IMR-90 (cell line): Measurements from ENCODE around the gene ACTL6B. TPM values are rescaled to one million over a fixed set of nuclear protein-coding genes. Genes with fewer than 3 reads are reported as not detected.
A peak's percentile ranks its signal among the peaks of the same experiment; 100 is the strongest.

Experiments used
- ATAC-seq: fragments of 200-7000 bp; cut with Tn5 transposase; 2 replicates; pipeline ENCODE4 v1.9.1; 2020; ENCODE audit warnings: low read depth, mild to moderate bottlenecking, moderate library complexity
- BruUV-seq: library from RNA; stranded (reverse); fragments of 400-500 nt; replicated peaks from 2 replicates; lab custom pipeline; 2021; lab: Mats Ljungman, UMichigan
- CTCF ChIA-PET: fragments of 300-600 bp; formaldehyde crosslinking; extraction: SDS; loops from one replicate; lab custom pipeline; 2021; ENCODE audit warnings: antibody characterized with exemption; lab: Yijun Ruan, JAX
- POLR2A ChIA-PET: fragments of 300-600 bp; sonication (Branson Sonifier 250); formaldehyde crosslinking; loops from one replicate; lab custom pipeline; 2022; ENCODE audit warnings: antibody characterized with exemption; ENCODE audit not compliant: unreplicated experiment; lab: Charles Lee
- DNase-seq: peaks from one replicate; pipeline ENCODE4 v3.0.0; 2013
- H2AFZ ChIP-seq: replicated peaks from 2 replicates; pipeline ENCODE3; 2013; ENCODE audit warnings: low read length, mild to moderate bottlenecking; ENCODE audit not compliant: poor library complexity
- H2AK5ac ChIP-seq: 2 replicates; pipeline ENCODE4 v1.6.1; 2013; ENCODE audit warnings: low read depth, low read length, inconsistent platforms
- H2AK9ac ChIP-seq: replicated peaks from 2 replicates; pipeline ENCODE3; 2013; ENCODE audit warnings: mild to moderate bottlenecking, low read depth, low read length, moderate library complexity; ENCODE audit not compliant: poor library complexity
- H2BK120ac ChIP-seq: 2 replicates; pipeline ENCODE4 v1.6.1; 2013; ENCODE audit warnings: low read depth, low read length, inconsistent platforms
- H2BK15ac ChIP-seq: 3 replicates; pipeline ENCODE4 v1.6.1; 2013; ENCODE audit warnings: low read depth, low read length, inconsistent platforms
- H2BK20ac ChIP-seq: 2 replicates; pipeline ENCODE4 v1.6.1; 2013; ENCODE audit warnings: low read depth, mild to moderate bottlenecking, inconsistent platforms, low read length, moderate library complexity
- H2BK5ac ChIP-seq: 2 replicates; pipeline ENCODE4 v1.6.1; 2013; ENCODE audit warnings: mild to moderate bottlenecking, low read depth, low read length, inconsistent platforms; ENCODE audit not compliant: poor library complexity, severe bottlenecking
- H3K14ac ChIP-seq: replicated peaks from 2 replicates; pipeline ENCODE4 v1.6.1; 2013; ENCODE audit warnings: low read depth, low read length, inconsistent platforms
- H3K18ac ChIP-seq: 2 replicates; pipeline ENCODE4 v1.6.1; 2013; ENCODE audit warnings: low read depth, low read length, control low read depth
- H3K23ac ChIP-seq: 2 replicates; pipeline ENCODE4 v1.6.1; 2013; ENCODE audit warnings: low read depth, low read length, inconsistent platforms
- H3K27ac ChIP-seq: 2 replicates; pipeline ENCODE4 v1.5.1; 2013; ENCODE audit warnings: mild to moderate bottlenecking, control low read depth, low read length; ENCODE audit not compliant: insufficient read depth
- H3K27me3 ChIP-seq: 2 replicates; pipeline ENCODE4 v1.6.1; 2013; ENCODE audit warnings: low read length; ENCODE audit not compliant: control insufficient read depth, insufficient read depth
- H3K36me3 ChIP-seq: 2 replicates; pipeline ENCODE4 v1.6.1; 2013; ENCODE audit warnings: low read length, mixed read lengths; ENCODE audit not compliant: control insufficient read depth, insufficient read depth
- H3K4ac ChIP-seq: 2 replicates; pipeline ENCODE4 v1.6.1; 2013; ENCODE audit warnings: low read depth, low read length, inconsistent platforms
- H3K4me1 ChIP-seq: 2 replicates; pipeline ENCODE4 v1.6.1; 2013; ENCODE audit warnings: low read length, mixed read lengths; ENCODE audit not compliant: control insufficient read depth, insufficient read depth
- H3K4me2 ChIP-seq: 2 replicates; pipeline ENCODE4 v1.6.1; 2013; ENCODE audit warnings: low read depth, mild to moderate bottlenecking, control low read depth, low read length, moderate library complexity
- H3K4me3 ChIP-seq: 2 replicates; pipeline ENCODE4 v1.5.1; 2013; ENCODE audit warnings: low read depth, mild to moderate bottlenecking, control low read depth, low read length, moderate library complexity; ENCODE audit not compliant: insufficient read depth
- H3K56ac ChIP-seq: 2 replicates; pipeline ENCODE4 v1.6.1; 2013; ENCODE audit warnings: low read length, inconsistent platforms; ENCODE audit not compliant: insufficient read depth; ENCODE audit errors: extremely low read depth
- H3K79me1 ChIP-seq, 2 experiments: 2 replicates each; pipeline ENCODE4 v1.6.1; 2013; ENCODE audit warnings: low read length in 2 of 2, inconsistent platforms in 1 of 2, low read depth in 1 of 2
- H3K9ac ChIP-seq: 2 replicates; pipeline ENCODE4 v1.6.1; 2013; ENCODE audit warnings: low read depth, low read length, control low read depth
- H3K9me1 ChIP-seq: 2 replicates; pipeline ENCODE4 v1.6.1; 2013; ENCODE audit warnings: low read length, inconsistent platforms; ENCODE audit not compliant: insufficient read depth
- H3K9me3 ChIP-seq: 2 replicates; pipeline ENCODE4 v1.6.1; 2013; ENCODE audit warnings: low read length; ENCODE audit not compliant: control insufficient read depth, insufficient read depth
- H4K20me1 ChIP-seq: 2 replicates; pipeline ENCODE4 v1.6.1; 2013; ENCODE audit warnings: low read length, inconsistent platforms; ENCODE audit not compliant: insufficient read depth
- H4K5ac ChIP-seq: 2 replicates; pipeline ENCODE4 v1.6.1; 2013; ENCODE audit warnings: mild to moderate bottlenecking, low read depth, low read length, control low read depth
- H4K8ac ChIP-seq, 2 experiments: 2 replicates each; pipeline ENCODE4 v1.6.1; 2013; ENCODE audit warnings: low read depth in 2 of 2, low read length in 2 of 2, control low read depth in 1 of 2, inconsistent platforms in 1 of 2
- H4K91ac ChIP-seq: 2 replicates; pipeline ENCODE4 v1.6.1; 2013; ENCODE audit warnings: low read depth, low read length, inconsistent platforms; ENCODE audit not compliant: insufficient read depth
- CTCF ChIP-seq: conservative IDR thresholded peaks from 2 replicates; pipeline ENCODE4 v1.5.1; 2012; ENCODE audit warnings: mild to moderate bottlenecking, low read depth, low read length, improper control_type of control experiment
- MXI1 ChIP-seq: IDR thresholded peaks from 2 replicates; pipeline ENCODE4 v1.6.1; 2012; ENCODE audit warnings: low read depth, mild to moderate bottlenecking, low read length, moderate library complexity, borderline replicate concordance
- POLR2A ChIP-seq: IDR thresholded peaks from 2 replicates; pipeline ENCODE4 v1.6.1; 2012; ENCODE audit warnings: mild to moderate bottlenecking, low read depth, low read length
- WGBS, 2 experiments: methylation state at CpG; one replicate each; pipeline versions ENCODE4 v1.1.5 to v1.1.7; 2013; ENCODE audit warnings: missing lambda C conversion rate in 2 of 2; ENCODE audit not compliant: insufficient read length in 1 of 2; ENCODE audit errors: extremely low coverage in 2 of 2; 5-methylcytosine and 5-hydroxymethylcytosine counted together
- dilution Hi-C: fragments of 300-500 bp; cut with HindIII; formaldehyde crosslinking; loops from one replicate; pipeline ENCODE4 v1.14.3; 2018; ENCODE audit warnings: low sequenced_read_pairs; ENCODE audit not compliant: unreplicated experiment
- in situ Hi-C: fragments of 300-500 bp; cut with MboI; formaldehyde crosslinking; loops from 3 replicates; pipeline ENCODE4 v1.14.3; 2019; ENCODE audit warnings: low sequenced_read_pairs, inconsistent platforms, mixed read lengths
- intact Hi-C: fragments of 100-400 bp; cut with micrococcal nuclease; formaldehyde crosslinking; loops from 2 replicates; pipeline ENCODE4 v1.10.0; 2022
- polyA plus RNA-seq, 3 experiments: library from polyadenylated mRNA; depleted of rRNA; stranded (reverse); fragments of >200 nt; gene quantifications; 2 replicates each; pipeline ENCODE4 v1.2.3, GENCODE V29; 2012; ENCODE audit warnings: low replicate concordance in 1 of 3
- total RNA-seq: library from RNA; depleted of rRNA; stranded (reverse); fragments of >200 nt; gene quantifications from 2 replicates; pipeline ENCODE4 v1.2.3, GENCODE V29; 2012

ACTL6B gene
- total and polyA plus RNA-seq, 2 of the 4 experiments (the other 2 are of a cell fraction), result not detected

- ChIA-PET CTCF (interaction anchor here (0.5 to 1.7 kb wide), 5 partner anchors 12 to 394 kb away, joined by 3 to 7 read pairs (median 3); partner anchors contain the start of genes MOSPD3, POP7 and SLC12A9), POLR2A (interaction anchor here (0.6 to 1.7 kb wide), 3 partner anchors 13 to 156 kb away, joined by 4 to 5 read pairs (median 4); no protein-coding TSS in a partner anchor)
- ATAC-seq, result peak; percentile 65
- peak overlapping the region; percentile 62; the same call in 1 of the 2 replicates for H3K56ac ChIP-seq
- peak overlapping the region; percentile 61 for H3K27ac ChIP-seq
- TF ChIP-seq POLR2A (no peak), MXI1 (peak; percentile 9; the same call in 1 of the 2 replicates), CTCF (no peak)
- peak overlapping the region; percentile 96 for H2AK9ac ChIP-seq
- no peak overlapping the region for H4K5ac ChIP-seq
- BruUV-seq, result no TSS peak
- H3K9me1 ChIP-seq, result no peaks in the 10 kb centered on the region
- peak overlapping the region; percentile 90; the same call in 1 of the 2 replicates for H3K23ac ChIP-seq
- peaks cover 9% of the 10 kb centered on the region for H3K36me3 ChIP-seq
- H3K4ac ChIP-seq, result peak overlapping the region; percentile 46
- no peaks in the 10 kb centered on the region for H3K9me3 ChIP-seq
- peaks cover 24 to 45% of the 10 kb centered on the region in 2 experiments for H3K79me1 ChIP-seq
- H2AK5ac ChIP-seq, result peak overlapping the region; percentile 70; the same call in 1 of the 2 replicates
- no peaks in the 10 kb centered on the region for H3K27me3 ChIP-seq
- 1% methylated on average over 26 of the region's 81 CpGs; no CpG with 5 or more reads in 1 of the 2 experiments for WGBS, 2 experiments
- dilution Hi-C loops, result no loop called here
- H3K9ac ChIP-seq, result peak overlapping the region; percentile 87
- peak overlapping the region; percentile 83; the same call in 1 of the 2 replicates for H3K14ac ChIP-seq
- H2BK15ac ChIP-seq, result no peak overlapping the region
- in situ Hi-C loops, result loop anchor here (10.0 kb wide), 1 partner anchor 229 kb away; the partner anchor contains the start of gene SPACDR
- no peak overlapping the region for H2BK120ac ChIP-seq
- no peak for DNase-seq
- no peak overlapping the region for H4K91ac ChIP-seq
- no peak overlapping the region for H2BK20ac ChIP-seq
- H3K4me3 ChIP-seq, result peak overlapping the region; percentile 56
- peak overlapping the region; percentile 92 for H2AFZ ChIP-seq
- intact Hi-C loops, result loop anchor here (5.0 kb wide), 1 partner anchor 91 kb away; the partner anchor contains the start of gene PCOLCE
- H3K4me2 ChIP-seq, result peak overlapping the region; percentile 70
- peaks cover 45% of the 10 kb centered on the region for H4K20me1 ChIP-seq
- peak overlapping the region; percentile 22 for H2BK5ac ChIP-seq
- no peak overlapping the region for H3K18ac ChIP-seq
- peaks cover 16% of the 10 kb centered on the region for H3K4me1 ChIP-seq
- peak overlapping the region in 1 of 2 experiments; percentile 19; a peak in 1 of 4 replicates for H4K8ac ChIP-seq
Observed at GRCh38 chr7:100693312-100694097, 37.3 kb upstream of the ACTL6B start.
